Lung (tissue), 12 donors: ENCODE results near the gene TMEM117. TPM values are rescaled to one million over a fixed set of nuclear protein-coding genes. Genes with fewer than 3 reads are reported as not detected.

Source experiments
- ATAC-seq: fragments of 200-7000 bp; cut with Tn5 transposase; one replicate; pipeline ENCODE4 v1.9.1; 2020; ENCODE audit warnings: moderate number of reproducible peaks; ENCODE audit not compliant: insufficient read depth, low FRiP score
- DNase-seq, 3 donors: peaks; one replicate each; pipeline ENCODE4 v3.0.0-alpha.2; 2013 to 2017
- H3K27ac ChIP-seq, 2 donors: one replicate each; pipeline ENCODE4 v1.5.1; 2013; ENCODE audit warnings: mild to moderate bottlenecking in 2 of 2, moderate library complexity in 2 of 2, control low read depth in 1 of 2, inconsistent platforms in 1 of 2, low read depth in 1 of 2, low read length in 1 of 2
- H3K27me3 ChIP-seq, 3 donors: one replicate each; pipeline ENCODE4 v1.5.1; 2013; ENCODE audit warnings: low read length in 2 of 3; ENCODE audit not compliant: control insufficient read depth in 3 of 3, insufficient read depth in 3 of 3
- H3K36me3 ChIP-seq, 4 donors: one replicate each; pipeline ENCODE4 v1.5.1; 2013; ENCODE audit warnings: low read length in 4 of 4, mild to moderate bottlenecking in 1 of 4, moderate library complexity in 1 of 4; ENCODE audit not compliant: control insufficient read depth in 4 of 4, insufficient read depth in 4 of 4
- H3K4me1 ChIP-seq, 5 donors: one replicate each; pipeline ENCODE4 v1.5.1; 2013; ENCODE audit warnings: low read length in 5 of 5, mild to moderate bottlenecking in 2 of 5, moderate library complexity in 1 of 5; ENCODE audit not compliant: control insufficient read depth in 5 of 5, insufficient read depth in 5 of 5
- H3K4me3 ChIP-seq: one replicate; pipeline ENCODE4 v1.5.1; 2013; ENCODE audit warnings: mild to moderate bottlenecking, control low read depth, moderate library complexity
- H3K9ac ChIP-seq, 2 donors: one replicate each; pipeline ENCODE4 v1.5.1; 2013; ENCODE audit warnings: low read length in 2 of 2, control low read depth in 1 of 2; ENCODE audit not compliant: insufficient read depth in 1 of 2
- H3K9me3 ChIP-seq, 4 donors: one replicate each; pipeline ENCODE4 v1.5.1; 2013; ENCODE audit warnings: low read length in 3 of 4, mild to moderate bottlenecking in 1 of 4, moderate library complexity in 1 of 4; ENCODE audit not compliant: control insufficient read depth in 4 of 4, insufficient read depth in 3 of 4
- CTCF ChIP-seq: IDR thresholded peaks from 2 replicates; pipeline ENCODE4 v1.5.1; 2012; ENCODE audit warnings: mild to moderate bottlenecking; ENCODE audit errors: control extremely low read depth, extremely low read depth
- WGBS, 2 donors: extraction: QIAGEN DNeasy Blood & Tissue Kit; methylation state at CpG; one replicate each; pipeline ENCODE4 v1.1.7; 2013; 5-methylcytosine and 5-hydroxymethylcytosine counted together
- polyA plus RNA-seq, 2 donors: library from polyadenylated mRNA; stranded (reverse); fragments of 200-250 nt; gene quantifications; one replicate each; pipeline ENCODE4 v1.2.1, GENCODE V29; 2013
- total RNA-seq, 2 donors: library from RNA; depleted of rRNA in 1 of 2; stranded (reverse); fragments of >200 nt in 1 of 2; gene quantifications; one replicate each; pipeline ENCODE4 v1.2.1, GENCODE V29; 2014 to 2021
- donor health status: control.
- donor health status: control.
- donor health status: Bipolar disorder and iron deficiency.
- donor health status: healthy.
- donor health status: DM: yes; HTN: yes; CAD: no.

TMEM117 gene
- total and polyA plus RNA-seq, 4 donors, result 1.2 to 6.1 (median 2.3) TPM

- ATAC-seq, result no peak
- no peak for DNase-seq
- Histone ChIP-seq H3K4me1 (no peaks in the 10 kb centered on the region), H3K27me3 (no peaks in the 10 kb centered on the region), H3K36me3 (no peaks in the 10 kb centered on the region), H3K27ac (no peak overlapping the region), H3K9me3 (peaks cover 0 to 3% (median 1%) of the 10 kb centered on the region in 4 donors), H3K4me3 (no peak overlapping the region), H3K9ac (no peak overlapping the region)
- no peak for TF ChIP-seq CTCF
- 87 to 97% methylated on average over 6 of the region's 6 CpGs for WGBS, 2 donors
Measured at GRCh38 chr12:43980627-43981191, 144.8 kb downstream of the TMEM117 start.

- H3K4me3 ChIP-seq, result no peak overlapping the region
- peaks cover 0 to 3% (median 1%) of the 10 kb centered on the region in 4 donors for H3K9me3 ChIP-seq
- no peaks in the 10 kb centered on the region for H3K27me3 ChIP-seq
- TF ChIP-seq CTCF, result no peak
- no peaks in the 10 kb centered on the region for H3K4me1 ChIP-seq
- H3K36me3 ChIP-seq, result no peaks in the 10 kb centered on the region
- no peak overlapping the region for H3K27ac ChIP-seq
- no peak for DNase-seq
- ATAC-seq, result no peak
- H3K9ac ChIP-seq, result no peak overlapping the region
Measured at GRCh38 chr12:43981726-43982125, 145.8 kb downstream of the TMEM117 start.

- ATAC-seq (no peak), DNase-seq (no peak)
- Histone ChIP-seq H3K4me1 (no peaks in the 10 kb centered on the region), H3K9me3 (peaks cover 0 to 3% (median 1%) of the 10 kb centered on the region in 4 donors), H3K4me3 (no peak overlapping the region), H3K36me3 (no peaks in the 10 kb centered on the region), H3K27ac (no peak overlapping the region), H3K9ac (no peak overlapping the region), H3K27me3 (no peaks in the 10 kb centered on the region)
- 79 to 93% methylated on average over 2 of the region's 2 CpGs for WGBS, 2 donors
- TF ChIP-seq CTCF, result no peak
Measured at GRCh38 chr12:43982544-43982943, 146.7 kb downstream of the TMEM117 start.
